IMR-90 (cell line): ENCODE measurements around the gene RYR1. TPM values are rescaled to one million over a fixed set of nuclear protein-coding genes. Genes with fewer than 3 reads are reported as not detected.

ENCODE experiments used
- ATAC-seq: fragments of 200-7000 bp; cut with Tn5 transposase; 2 replicates; pipeline ENCODE4 v1.9.1; 2020; ENCODE audit warnings: low read depth, mild to moderate bottlenecking, moderate library complexity
- BruUV-seq: library from RNA; stranded (reverse); fragments of 400-500 nt; replicated peaks from 2 replicates; lab custom pipeline; 2021; lab: Mats Ljungman, UMichigan
- CTCF ChIA-PET: fragments of 300-600 bp; formaldehyde crosslinking; extraction: SDS; loops from one replicate; lab custom pipeline; 2021; ENCODE audit warnings: antibody characterized with exemption; lab: Yijun Ruan, JAX
- POLR2A ChIA-PET: fragments of 300-600 bp; sonication (Branson Sonifier 250); formaldehyde crosslinking; loops from one replicate; lab custom pipeline; 2022; ENCODE audit warnings: antibody characterized with exemption; ENCODE audit not compliant: unreplicated experiment; lab: Charles Lee
- DNase-seq: peaks from one replicate; pipeline ENCODE4 v3.0.0; 2013
- H2AFZ ChIP-seq: replicated peaks from 2 replicates; pipeline ENCODE3; 2013; ENCODE audit warnings: low read length, mild to moderate bottlenecking; ENCODE audit not compliant: poor library complexity
- H2AK5ac ChIP-seq: 2 replicates; pipeline ENCODE4 v1.6.1; 2013; ENCODE audit warnings: low read depth, low read length, inconsistent platforms
- H2AK9ac ChIP-seq: replicated peaks from 2 replicates; pipeline ENCODE3; 2013; ENCODE audit warnings: mild to moderate bottlenecking, low read depth, low read length, moderate library complexity; ENCODE audit not compliant: poor library complexity
- H2BK120ac ChIP-seq: 2 replicates; pipeline ENCODE4 v1.6.1; 2013; ENCODE audit warnings: low read depth, low read length, inconsistent platforms
- H2BK15ac ChIP-seq: 3 replicates; pipeline ENCODE4 v1.6.1; 2013; ENCODE audit warnings: low read depth, low read length, inconsistent platforms
- H2BK20ac ChIP-seq: 2 replicates; pipeline ENCODE4 v1.6.1; 2013; ENCODE audit warnings: low read depth, mild to moderate bottlenecking, inconsistent platforms, low read length, moderate library complexity
- H2BK5ac ChIP-seq: 2 replicates; pipeline ENCODE4 v1.6.1; 2013; ENCODE audit warnings: mild to moderate bottlenecking, low read depth, low read length, inconsistent platforms; ENCODE audit not compliant: poor library complexity, severe bottlenecking
- H3K14ac ChIP-seq: replicated peaks from 2 replicates; pipeline ENCODE4 v1.6.1; 2013; ENCODE audit warnings: low read depth, low read length, inconsistent platforms
- H3K18ac ChIP-seq: 2 replicates; pipeline ENCODE4 v1.6.1; 2013; ENCODE audit warnings: low read depth, low read length, control low read depth
- H3K23ac ChIP-seq: 2 replicates; pipeline ENCODE4 v1.6.1; 2013; ENCODE audit warnings: low read depth, low read length, inconsistent platforms
- H3K27ac ChIP-seq: 2 replicates; pipeline ENCODE4 v1.5.1; 2013; ENCODE audit warnings: mild to moderate bottlenecking, control low read depth, low read length; ENCODE audit not compliant: insufficient read depth
- H3K27me3 ChIP-seq: 2 replicates; pipeline ENCODE4 v1.6.1; 2013; ENCODE audit warnings: low read length; ENCODE audit not compliant: control insufficient read depth, insufficient read depth
- H3K36me3 ChIP-seq: 2 replicates; pipeline ENCODE4 v1.6.1; 2013; ENCODE audit warnings: low read length, mixed read lengths; ENCODE audit not compliant: control insufficient read depth, insufficient read depth
- H3K4ac ChIP-seq: 2 replicates; pipeline ENCODE4 v1.6.1; 2013; ENCODE audit warnings: low read depth, low read length, inconsistent platforms
- H3K4me1 ChIP-seq: 2 replicates; pipeline ENCODE4 v1.6.1; 2013; ENCODE audit warnings: low read length, mixed read lengths; ENCODE audit not compliant: control insufficient read depth, insufficient read depth
- H3K4me2 ChIP-seq: 2 replicates; pipeline ENCODE4 v1.6.1; 2013; ENCODE audit warnings: low read depth, mild to moderate bottlenecking, control low read depth, low read length, moderate library complexity
- H3K4me3 ChIP-seq: 2 replicates; pipeline ENCODE4 v1.5.1; 2013; ENCODE audit warnings: low read depth, mild to moderate bottlenecking, control low read depth, low read length, moderate library complexity; ENCODE audit not compliant: insufficient read depth
- H3K56ac ChIP-seq: 2 replicates; pipeline ENCODE4 v1.6.1; 2013; ENCODE audit warnings: low read length, inconsistent platforms; ENCODE audit not compliant: insufficient read depth; ENCODE audit errors: extremely low read depth
- H3K79me1 ChIP-seq, 2 experiments: 2 replicates each; pipeline ENCODE4 v1.6.1; 2013; ENCODE audit warnings: low read length in 2 of 2, inconsistent platforms in 1 of 2, low read depth in 1 of 2
- H3K9ac ChIP-seq: 2 replicates; pipeline ENCODE4 v1.6.1; 2013; ENCODE audit warnings: low read depth, low read length, control low read depth
- H3K9me1 ChIP-seq: 2 replicates; pipeline ENCODE4 v1.6.1; 2013; ENCODE audit warnings: low read length, inconsistent platforms; ENCODE audit not compliant: insufficient read depth
- H3K9me3 ChIP-seq: 2 replicates; pipeline ENCODE4 v1.6.1; 2013; ENCODE audit warnings: low read length; ENCODE audit not compliant: control insufficient read depth, insufficient read depth
- H4K20me1 ChIP-seq: 2 replicates; pipeline ENCODE4 v1.6.1; 2013; ENCODE audit warnings: low read length, inconsistent platforms; ENCODE audit not compliant: insufficient read depth
- H4K5ac ChIP-seq: 2 replicates; pipeline ENCODE4 v1.6.1; 2013; ENCODE audit warnings: mild to moderate bottlenecking, low read depth, low read length, control low read depth
- H4K8ac ChIP-seq, 2 experiments: 2 replicates each; pipeline ENCODE4 v1.6.1; 2013; ENCODE audit warnings: low read depth in 2 of 2, low read length in 2 of 2, control low read depth in 1 of 2, inconsistent platforms in 1 of 2
- H4K91ac ChIP-seq: 2 replicates; pipeline ENCODE4 v1.6.1; 2013; ENCODE audit warnings: low read depth, low read length, inconsistent platforms; ENCODE audit not compliant: insufficient read depth
- RCOR1 ChIP-seq: IDR thresholded peaks from 2 replicates; pipeline ENCODE4 v1.6.1; 2012; ENCODE audit warnings: mild to moderate bottlenecking, low read length, improper control_type of control experiment; ENCODE audit not compliant: insufficient replicate concordance
- WGBS, 2 experiments: methylation state at CpG; one replicate each; pipeline versions ENCODE4 v1.1.5 to v1.1.7; 2013; ENCODE audit warnings: missing lambda C conversion rate in 2 of 2; ENCODE audit not compliant: insufficient read length in 1 of 2; ENCODE audit errors: extremely low coverage in 2 of 2; 5-methylcytosine and 5-hydroxymethylcytosine counted together
- dilution Hi-C: fragments of 300-500 bp; cut with HindIII; formaldehyde crosslinking; loops from one replicate; pipeline ENCODE4 v1.14.3; 2018; ENCODE audit warnings: low sequenced_read_pairs; ENCODE audit not compliant: unreplicated experiment
- in situ Hi-C: fragments of 300-500 bp; cut with MboI; formaldehyde crosslinking; loops from 3 replicates; pipeline ENCODE4 v1.14.3; 2019; ENCODE audit warnings: low sequenced_read_pairs, inconsistent platforms, mixed read lengths
- intact Hi-C: fragments of 100-400 bp; cut with micrococcal nuclease; formaldehyde crosslinking; loops from 2 replicates; pipeline ENCODE4 v1.10.0; 2022
- polyA plus RNA-seq, 3 experiments: library from polyadenylated mRNA; depleted of rRNA; stranded (reverse); fragments of >200 nt; gene quantifications; 2 replicates each; pipeline ENCODE4 v1.2.3, GENCODE V29; 2012; ENCODE audit warnings: low replicate concordance in 1 of 3
- total RNA-seq: library from RNA; depleted of rRNA; stranded (reverse); fragments of >200 nt; gene quantifications from 2 replicates; pipeline ENCODE4 v1.2.3, GENCODE V29; 2012

Gene RYR1
- total and polyA plus RNA-seq, 2 of the 4 experiments (the other 2 are of a cell fraction), result not detected

- Histone ChIP-seq H2BK20ac (no peak overlapping the region), H3K14ac (no peak overlapping the region), H2AFZ (no peak overlapping the region), H3K9ac (no peak overlapping the region), H3K4me2 (no peak overlapping the region), H2BK5ac (no peak overlapping the region), H3K9me1 (no peaks in the 10 kb centered on the region), H4K8ac (no peak overlapping the region), H3K4me3 (no peak overlapping the region), H3K27me3 (no peaks in the 10 kb centered on the region; the same call in 1 of the 2 replicates), H3K4me1 (no peaks in the 10 kb centered on the region; the same call in 1 of the 2 replicates), H3K4ac (no peak overlapping the region), H3K56ac (no peak overlapping the region), H4K5ac (no peak overlapping the region), H3K23ac (no peak overlapping the region), H2BK15ac (no peak overlapping the region), H4K91ac (no peak overlapping the region), H2BK120ac (no peak overlapping the region), H3K9me3 (peaks cover 10% of the 10 kb centered on the region), H3K79me1 (no peaks in the 10 kb centered on the region), H3K27ac (no peak overlapping the region), H2AK5ac (no peak overlapping the region), H3K18ac (no peak overlapping the region), H4K20me1 (no peaks in the 10 kb centered on the region), H3K36me3 (no peaks in the 10 kb centered on the region), H2AK9ac (no peak overlapping the region)
- ChIA-PET CTCF (no interaction called here), POLR2A (no interaction called here)
- DNase-seq (no peak), ATAC-seq (no peak)
- WGBS, 2 experiments, result no CpG with 5 or more reads among the region's 1 CpG
- BruUV-seq, result no TSS peak
- no peak for TF ChIP-seq RCOR1
- dilution Hi-C loops, result no loop called here
- in situ Hi-C loops, result no loop called here
- intact Hi-C loops, result no loop called here
Measured at GRCh38 chr19:38539751-38540150, 106.3 kb downstream of the RYR1 start.
